ENCODE data around the gene FAM25G.

- TF ChIP-seq HDGF (IDR thresholded peaks at IDR 0.05; ENCODE audit: borderline replicate concordance) (no peak), NFRKB (IDR thresholded peaks at IDR 0.05) (no peak), SUZ12 (IDR thresholded peaks at IDR 0.05) (no peak), FOXM1 (IDR thresholded peaks at IDR 0.05; ENCODE audit: borderline replicate concordance) (no peak), L3MBTL2 (conservative IDR thresholded peaks at IDR 0.05) (no peak), SP1 (IDR thresholded peaks at IDR 0.05) (no peak)
Measured at GRCh38 chr10:47442351-47442750, 49.1 kb downstream of the FAM25G start.

Measured in HEK293T (cell line).